Stimulated activated naive CD8-positive, alpha-beta T cell treated with anti-CD3 and anti-CD28 coated beads, Interleukin-15, amount 100 ng/mL, for 72 hours (primary cell): ENCODE results near the gene NLRP6.
"Not testable (repeated sequence)": the region's sequence is repeated elsewhere in the genome, so short reads cannot be mapped to it uniquely, and the experiment has no call there.

Experiments used
- ATAC-seq: fragments of 150-1000 bp; cut with Tn5 transposase; 2 replicates; pipeline ENCODE4 v1.10.0; 2021; ENCODE audit warnings: mild to moderate bottlenecking, moderate library complexity
- DNase-seq, 2 donors: peaks; one replicate each; pipeline ENCODE4 v3.0.0; 2021 to 2022
- H3K27ac Mint-ChIP-seq, 2 donors: one replicate each; pipeline ENCODE4 v1.8.0; 2022; ENCODE audit warnings: mild to moderate bottlenecking in 2 of 2, mixed read lengths in 2 of 2, moderate library complexity in 2 of 2
- H3K27me3 Mint-ChIP-seq: one replicate; pipeline ENCODE4 v1.8.0; 2022; ENCODE audit warnings: mixed read lengths
- H3K4me1 Mint-ChIP-seq: one replicate; pipeline ENCODE4 v1.8.0; 2022; ENCODE audit warnings: mild to moderate bottlenecking, mixed read lengths
- H3K4me3 Mint-ChIP-seq, 2 donors: one replicate each; pipeline ENCODE4 v1.8.0; 2022; ENCODE audit warnings: mild to moderate bottlenecking in 2 of 2, mixed read lengths in 2 of 2, moderate library complexity in 1 of 2
- H3K9me3 Mint-ChIP-seq, 2 donors: one replicate each; pipeline ENCODE4 v1.8.0; 2022; ENCODE audit warnings: mixed read lengths in 2 of 2

Gene NLRP6

GRCh38 chr11:251550-251949 is 26.7 kb upstream of the NLRP6 start:
- no peak overlapping the region for H3K27ac Mint-ChIP-seq
- H3K4me1 Mint-ChIP-seq = peaks cover 15% of the 10 kb centered on the region
- H3K27me3 Mint-ChIP-seq = no peaks in the 10 kb centered on the region
- H3K9me3 Mint-ChIP-seq = no peaks in the 10 kb centered on the region
- ATAC-seq (no peak), DNase-seq (no peak)
- no peak overlapping the region for H3K4me3 Mint-ChIP-seq

- H3K27ac Mint-ChIP-seq = no peak overlapping the region
- H3K27me3 Mint-ChIP-seq = no peaks in the 10 kb centered on the region
- H3K4me3 Mint-ChIP-seq = no peak overlapping the region
- ATAC-seq (no peak), DNase-seq (no peak)
- H3K9me3 Mint-ChIP-seq = no peaks in the 10 kb centered on the region
- peaks cover 15% of the 10 kb centered on the region for H3K4me1 Mint-ChIP-seq
These were observed 25.5 kb upstream of the NLRP6 start for GRCh38 chr11:252666-253065.

DNA sequence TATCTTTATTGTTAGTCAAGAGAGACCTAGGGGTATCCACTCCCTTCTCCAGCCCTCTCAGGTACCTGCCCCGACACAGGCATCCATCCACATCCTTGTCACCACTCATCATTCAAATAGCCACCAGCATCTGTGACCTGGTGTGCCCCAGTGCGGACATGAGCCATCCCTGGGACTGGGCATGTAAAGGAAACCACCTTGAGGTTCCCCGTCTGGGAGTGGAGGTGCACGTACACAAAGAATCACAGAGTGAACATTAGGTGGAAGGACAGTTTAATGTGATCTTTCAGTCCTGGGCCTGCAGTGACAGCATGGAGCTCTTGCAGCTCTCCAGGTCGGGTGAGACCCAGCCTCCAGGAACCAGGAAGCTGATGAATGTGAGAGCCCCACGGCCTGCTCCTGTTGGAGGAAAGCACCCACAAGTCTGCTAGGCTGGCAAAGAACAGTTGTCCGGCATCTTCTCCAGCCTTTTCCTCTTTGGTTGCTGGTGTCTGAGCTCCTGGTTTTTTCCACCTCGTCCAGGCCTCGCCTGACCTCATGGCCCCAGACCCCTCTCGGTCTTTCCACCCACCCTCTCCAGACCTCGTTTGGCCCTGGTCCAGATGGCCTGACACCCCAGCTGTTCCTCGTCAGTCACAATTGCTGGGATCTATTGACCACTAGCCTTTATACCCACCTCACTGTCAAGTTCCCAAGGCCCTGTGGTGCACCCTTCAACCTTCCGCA is 24.9 kb upstream of the NLRP6 start:
- H3K4me3 Mint-ChIP-seq = no peak overlapping the region
- DNase-seq = no peak
- H3K27ac Mint-ChIP-seq = no peak overlapping the region

GRCh38 chr11:253886-254270 is 24.3 kb upstream of the NLRP6 start:
- ATAC-seq (no peak), DNase-seq (no peak)
- H3K27me3 Mint-ChIP-seq = no peaks in the 10 kb centered on the region
- no peak overlapping the region for H3K4me3 Mint-ChIP-seq
- H3K9me3 Mint-ChIP-seq = no peaks in the 10 kb centered on the region
- peaks cover 15% of the 10 kb centered on the region for H3K4me1 Mint-ChIP-seq
- peak overlapping the region in 1 of 2 donors; percentile 29 for H3K27ac Mint-ChIP-seq

More for the DNA sequence above, 24.9 kb upstream of the NLRP6 start:
- no peaks in the 10 kb centered on the region for H3K9me3 Mint-ChIP-seq
- H3K4me1 Mint-ChIP-seq = peaks cover 15% of the 10 kb centered on the region
- no peaks in the 10 kb centered on the region for H3K27me3 Mint-ChIP-seq
- ATAC-seq = no peak

GRCh38 chr11:255176-255575 is 23.0 kb upstream of the NLRP6 start:
- H3K9me3 Mint-ChIP-seq = no peaks in the 10 kb centered on the region
- ATAC-seq = no peak
- H3K4me1 Mint-ChIP-seq = peaks cover 8% of the 10 kb centered on the region
- DNase-seq = no peak
- H3K27ac Mint-ChIP-seq = no peak overlapping the region
- no peaks in the 10 kb centered on the region for H3K27me3 Mint-ChIP-seq
- H3K4me3 Mint-ChIP-seq = no peak overlapping the region

DNA sequence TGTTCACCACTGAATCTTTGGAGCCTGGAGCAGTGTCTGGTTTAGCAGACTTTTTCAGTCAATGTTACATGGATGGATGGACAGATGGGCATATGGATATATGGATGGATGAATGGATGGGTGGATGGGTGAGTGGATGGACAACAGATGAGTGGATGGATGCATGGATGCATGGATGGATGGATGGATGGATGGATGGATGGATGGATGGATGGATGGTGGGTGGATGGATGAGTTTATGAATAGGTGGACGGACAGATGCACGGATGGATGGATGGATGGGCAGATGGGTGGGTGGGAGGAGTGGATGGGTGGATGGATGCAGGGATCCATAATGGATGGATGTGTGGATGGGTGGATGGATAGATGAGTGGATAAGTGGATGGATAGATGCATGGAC is 22.4 kb upstream of the NLRP6 start:
- Mint-ChIP-seq H3K27me3 (no peaks in the 10 kb centered on the region), H3K4me3 (no peak overlapping the region), H3K9me3 (no peaks in the 10 kb centered on the region), H3K27ac (no peak overlapping the region), H3K4me1 (peaks cover 4% of the 10 kb centered on the region)
- DNase-seq (no peak), ATAC-seq (no peak)

- Mint-ChIP-seq H3K9me3 (no peaks in the 10 kb centered on the region), H3K4me1 (no peaks in the 10 kb centered on the region), H3K27me3 (no peaks in the 10 kb centered on the region), H3K27ac (no peak overlapping the region), H3K4me3 (no peak overlapping the region)
- no peak for ATAC-seq
- no peak for DNase-seq
These were observed 21.1 kb upstream of the NLRP6 start for GRCh38 chr11:256952-257737.

DNA sequence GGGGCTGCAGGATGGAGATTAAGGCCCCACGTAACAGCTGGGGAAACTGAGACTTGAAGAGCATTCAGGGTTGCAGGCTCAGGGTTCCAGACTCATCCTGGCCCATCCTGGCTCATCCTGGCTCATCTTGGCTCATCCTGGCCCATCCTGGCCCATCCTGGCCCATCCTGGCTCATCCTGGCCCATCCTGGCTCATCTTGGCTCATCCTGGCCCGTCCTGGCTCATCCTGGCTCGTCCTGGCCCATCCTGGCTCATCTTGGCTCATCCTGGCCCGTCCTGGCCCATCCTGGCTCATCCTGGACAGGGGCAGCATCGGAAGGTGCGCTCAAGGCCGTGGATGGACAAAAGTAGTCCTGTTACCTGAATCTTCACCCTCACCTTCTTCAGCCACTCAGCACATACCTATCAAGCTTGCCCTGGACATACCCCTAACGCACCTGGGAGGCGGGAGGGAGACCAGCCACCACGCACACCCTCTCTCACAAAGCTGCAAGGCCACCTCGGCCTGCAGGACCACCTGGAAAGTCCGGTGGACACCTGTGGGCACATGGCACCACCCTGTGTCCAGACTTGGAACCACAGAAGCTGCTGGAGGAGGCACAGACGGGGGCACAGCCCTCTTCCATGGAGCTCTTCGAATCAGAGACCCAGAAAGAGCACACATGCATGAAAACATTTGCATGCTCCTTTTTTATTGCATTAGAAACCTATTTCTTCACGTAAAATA is 20.3 kb upstream of the NLRP6 start:
- H3K27ac Mint-ChIP-seq = no peak overlapping the region
- H3K4me1 Mint-ChIP-seq = no peaks in the 10 kb centered on the region
- H3K27me3 Mint-ChIP-seq = no peaks in the 10 kb centered on the region
- no peaks in the 10 kb centered on the region for H3K9me3 Mint-ChIP-seq
- H3K4me3 Mint-ChIP-seq = no peak overlapping the region
- ATAC-seq = no peak
- peak in 1 of 2 donors; percentile 22 for DNase-seq

- no peak for ATAC-seq
- H3K4me1 Mint-ChIP-seq = no peaks in the 10 kb centered on the region
- no peaks in the 10 kb centered on the region for H3K27me3 Mint-ChIP-seq
- H3K27ac Mint-ChIP-seq = no peak overlapping the region
- no peak overlapping the region for H3K4me3 Mint-ChIP-seq
- H3K9me3 Mint-ChIP-seq = no peaks in the 10 kb centered on the region
- no peak for DNase-seq
These were observed 18.8 kb upstream of the NLRP6 start for GRCh38 chr11:259413-259812.

GRCh38 chr11:261624-262023 is 16.6 kb upstream of the NLRP6 start:
- no peak for ATAC-seq

DNA sequence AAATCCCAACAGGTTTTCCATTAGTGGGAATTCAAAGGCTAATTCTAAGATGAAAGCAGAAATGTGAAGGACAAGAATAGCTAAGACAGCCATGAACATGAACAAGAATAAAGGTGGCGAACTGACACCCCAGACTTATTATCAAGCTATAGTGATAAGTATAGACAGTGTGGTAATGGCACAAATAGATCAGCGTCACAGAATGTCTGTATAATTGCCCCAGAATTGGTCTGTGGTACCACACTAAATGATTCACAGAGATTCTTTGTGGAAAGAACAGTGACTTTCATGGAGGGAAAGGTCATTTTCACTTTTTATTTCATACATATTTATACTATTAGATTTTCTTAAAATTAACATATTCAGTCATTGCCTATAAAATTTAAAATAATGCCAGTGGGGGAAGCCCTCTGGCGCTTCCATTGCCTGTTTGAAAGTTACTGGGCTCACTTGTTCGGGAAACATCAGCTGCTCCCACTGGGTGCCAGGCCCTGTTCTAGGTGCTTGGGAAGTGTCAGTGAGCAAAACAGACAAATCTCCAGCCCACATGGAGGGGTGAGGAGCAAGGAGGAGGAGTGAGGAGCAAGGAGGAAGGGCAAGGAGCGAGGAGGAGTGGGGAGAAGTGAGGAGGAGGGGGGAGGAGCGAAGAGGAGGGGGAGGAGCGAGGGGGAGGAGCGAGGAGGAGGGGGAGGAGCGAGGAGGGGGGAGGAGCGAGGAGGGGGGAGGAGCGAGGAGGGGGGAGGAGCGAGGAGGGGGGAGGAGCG is 11.3 kb upstream of the NLRP6 start:
- Mint-ChIP-seq H3K27ac (peak overlapping the region; percentile 93 to 95), H3K9me3 (no peaks in the 10 kb centered on the region), H3K4me3 (peak overlapping the region; percentile 81 to 84), H3K4me1 (peaks cover 41% of the 10 kb centered on the region), H3K27me3 (no peaks in the 10 kb centered on the region)
- peak; percentile 58 for ATAC-seq
- peak; percentile 49 to 56 for DNase-seq

More at GRCh38 chr11:261624-262023, 16.6 kb upstream of the NLRP6 start:
- H3K9me3 Mint-ChIP-seq = no peaks in the 10 kb centered on the region
- H3K4me3 Mint-ChIP-seq = no peak overlapping the region
- no peaks in the 10 kb centered on the region for H3K4me1 Mint-ChIP-seq
- no peaks in the 10 kb centered on the region for H3K27me3 Mint-ChIP-seq
- no peak for DNase-seq
- H3K27ac Mint-ChIP-seq = no peak overlapping the region

- ATAC-seq (peak; percentile 47), DNase-seq (peak; percentile 72 to 76)
- Mint-ChIP-seq H3K4me1 (peaks cover 41% of the 10 kb centered on the region), H3K9me3 (no peaks in the 10 kb centered on the region), H3K27ac (peak overlapping the region; percentile 100), H3K27me3 (no peaks in the 10 kb centered on the region), H3K4me3 (peak overlapping the region; percentile 90 to 99)
These were observed 10.7 kb upstream of the NLRP6 start for GRCh38 chr11:267491-267994.

GRCh38 chr11:268716-269145 is 9.5 kb upstream of the NLRP6 start:
- H3K9me3 Mint-ChIP-seq, H3K27me3 Mint-ChIP-seq: not testable (repeated sequence)
- peaks cover 41% of the 10 kb centered on the region for H3K4me1 Mint-ChIP-seq
- peak overlapping the region; percentile 90 to 99 for H3K4me3 Mint-ChIP-seq
- DNase-seq (peak; percentile 68 to 82), ATAC-seq (peak; percentile 71)
- H3K27ac Mint-ChIP-seq = peak overlapping the region; percentile 100

DNA sequence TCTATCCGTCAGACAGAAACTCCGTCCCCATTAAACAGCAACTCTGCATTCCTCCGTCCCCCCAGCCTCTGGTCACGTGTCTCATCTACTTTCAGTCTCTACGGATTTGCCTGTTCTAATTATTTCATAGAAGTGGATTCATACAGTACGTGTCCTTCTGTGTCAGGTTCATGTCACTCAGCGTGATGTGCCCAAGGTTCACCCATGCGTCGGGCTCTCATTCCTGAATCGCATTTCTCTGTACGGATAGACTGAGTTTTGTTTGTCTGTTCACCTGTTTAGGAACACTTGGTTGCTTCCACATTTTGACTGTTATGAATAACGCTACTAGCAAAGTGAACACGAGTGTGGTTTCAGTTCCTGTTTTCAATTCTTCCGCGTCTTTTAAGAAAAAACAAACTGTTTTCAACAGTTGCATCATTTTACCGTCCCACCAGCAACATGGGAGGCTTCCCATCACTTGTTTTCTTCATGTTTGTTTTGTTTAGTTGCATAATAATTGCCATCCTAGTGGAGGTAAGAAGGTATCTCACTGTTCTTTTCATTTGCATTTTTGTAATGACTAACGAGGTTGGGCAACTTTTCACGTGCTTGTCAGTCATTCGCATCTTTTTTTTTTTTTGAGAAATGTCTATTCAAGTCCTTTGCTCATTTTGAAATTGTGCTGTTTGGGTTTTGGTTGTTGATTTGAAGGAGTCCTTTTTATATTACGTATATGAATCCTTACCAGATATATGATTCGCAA is 8.9 kb upstream of the NLRP6 start:
- DNase-seq = peak; percentile 70 to 76

More for the DNA sequence above, 8.9 kb upstream of the NLRP6 start:
- Mint-ChIP-seq H3K27me3 (no peaks in the 10 kb centered on the region), H3K4me1 (peaks cover 41% of the 10 kb centered on the region), H3K9me3 (no peaks in the 10 kb centered on the region), H3K27ac (peak overlapping the region; percentile 100), H3K4me3 (peak overlapping the region; percentile 90 to 99)
- peak; percentile 76 for ATAC-seq
